ENCODE data around the gene RNF20.
"Not testable (repeated sequence)": the region's sequence is repeated elsewhere in the genome, so short reads cannot be mapped to it uniquely, and the experiment has no call there.

RNF20 gene, protein sequence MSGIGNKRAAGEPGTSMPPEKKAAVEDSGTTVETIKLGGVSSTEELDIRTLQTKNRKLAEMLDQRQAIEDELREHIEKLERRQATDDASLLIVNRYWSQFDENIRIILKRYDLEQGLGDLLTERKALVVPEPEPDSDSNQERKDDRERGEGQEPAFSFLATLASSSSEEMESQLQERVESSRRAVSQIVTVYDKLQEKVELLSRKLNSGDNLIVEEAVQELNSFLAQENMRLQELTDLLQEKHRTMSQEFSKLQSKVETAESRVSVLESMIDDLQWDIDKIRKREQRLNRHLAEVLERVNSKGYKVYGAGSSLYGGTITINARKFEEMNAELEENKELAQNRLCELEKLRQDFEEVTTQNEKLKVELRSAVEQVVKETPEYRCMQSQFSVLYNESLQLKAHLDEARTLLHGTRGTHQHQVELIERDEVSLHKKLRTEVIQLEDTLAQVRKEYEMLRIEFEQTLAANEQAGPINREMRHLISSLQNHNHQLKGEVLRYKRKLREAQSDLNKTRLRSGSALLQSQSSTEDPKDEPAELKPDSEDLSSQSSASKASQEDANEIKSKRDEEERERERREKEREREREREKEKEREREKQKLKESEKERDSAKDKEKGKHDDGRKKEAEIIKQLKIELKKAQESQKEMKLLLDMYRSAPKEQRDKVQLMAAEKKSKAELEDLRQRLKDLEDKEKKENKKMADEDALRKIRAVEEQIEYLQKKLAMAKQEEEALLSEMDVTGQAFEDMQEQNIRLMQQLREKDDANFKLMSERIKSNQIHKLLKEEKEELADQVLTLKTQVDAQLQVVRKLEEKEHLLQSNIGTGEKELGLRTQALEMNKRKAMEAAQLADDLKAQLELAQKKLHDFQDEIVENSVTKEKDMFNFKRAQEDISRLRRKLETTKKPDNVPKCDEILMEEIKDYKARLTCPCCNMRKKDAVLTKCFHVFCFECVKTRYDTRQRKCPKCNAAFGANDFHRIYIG

DNA sequence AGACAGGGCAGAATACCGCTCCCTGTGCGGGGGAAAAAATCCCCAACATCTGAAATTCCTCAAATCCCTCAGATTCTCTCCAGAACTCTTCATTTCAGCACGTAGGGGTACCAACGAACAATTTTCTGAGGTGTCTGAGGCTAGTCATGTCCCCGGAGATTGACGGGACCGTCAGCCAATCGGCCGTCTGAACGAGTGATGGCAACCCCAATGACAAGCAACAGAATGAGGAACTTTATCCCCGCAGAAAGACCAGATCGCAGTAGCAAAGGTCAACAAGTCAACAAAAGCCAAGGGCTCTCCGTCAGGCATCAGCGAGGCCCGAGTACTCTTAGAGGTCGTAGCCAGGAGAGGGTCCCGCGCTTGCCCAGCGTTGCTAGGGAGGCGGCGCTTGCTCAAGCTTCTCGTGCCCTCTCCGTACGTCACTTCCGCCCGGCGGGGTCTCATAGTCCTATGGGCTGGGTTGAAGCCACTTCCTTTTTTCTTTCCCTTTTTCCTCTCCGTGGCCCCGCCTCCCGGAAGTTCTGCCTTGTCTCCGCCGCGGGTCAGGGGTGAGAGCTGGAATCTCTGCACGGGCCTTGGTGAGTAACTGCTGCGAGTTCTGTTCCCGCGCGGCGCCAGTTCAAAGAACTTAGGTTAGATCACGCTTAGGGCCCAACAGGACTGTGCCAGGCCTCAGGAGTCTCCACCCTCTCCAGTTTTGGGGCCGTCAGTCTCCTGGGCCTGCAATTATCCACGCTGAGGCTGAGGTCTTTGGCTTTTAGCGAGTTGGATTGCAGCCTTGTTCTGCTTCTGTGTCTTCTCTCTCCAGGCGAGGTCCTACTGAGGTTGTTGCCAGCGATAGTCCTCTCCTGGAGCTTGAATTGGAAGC, at the start of gene RNF20:
Gene RNF20 (plus strand): TSS at position 520 of the 871 bp plus-strand sequence. CDS start 1,571 bp downstream, outside the sequence.
- FAIRE-seq (no peak), DNase-seq (ENCODE audit: insufficient read length, low spot score) (peak; percentile 87)

DNA sequence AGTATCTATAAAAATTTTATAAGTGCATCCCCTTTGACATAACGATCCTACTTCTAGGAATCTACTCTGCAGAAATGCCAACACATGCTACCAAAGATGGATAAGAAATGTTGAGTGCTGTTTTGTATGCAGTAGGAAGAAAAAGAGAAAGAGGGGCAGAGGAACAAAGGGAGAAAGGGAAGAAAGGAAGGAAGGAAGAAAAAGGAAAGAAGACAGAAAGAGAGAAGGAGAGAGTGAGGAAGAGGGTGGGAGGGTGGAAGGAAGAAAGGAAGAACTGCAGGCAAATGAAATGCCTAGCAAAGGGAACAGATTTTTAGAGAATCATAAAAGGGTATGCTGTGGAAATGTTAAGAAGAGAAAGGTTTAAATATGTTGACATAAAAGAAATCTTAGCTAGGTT, 49.6 kb upstream of the RNF20 start:
- no peak for DNase-seq (ENCODE audit: insufficient read length, low spot score)
- FAIRE-seq, result no peak

DNA sequence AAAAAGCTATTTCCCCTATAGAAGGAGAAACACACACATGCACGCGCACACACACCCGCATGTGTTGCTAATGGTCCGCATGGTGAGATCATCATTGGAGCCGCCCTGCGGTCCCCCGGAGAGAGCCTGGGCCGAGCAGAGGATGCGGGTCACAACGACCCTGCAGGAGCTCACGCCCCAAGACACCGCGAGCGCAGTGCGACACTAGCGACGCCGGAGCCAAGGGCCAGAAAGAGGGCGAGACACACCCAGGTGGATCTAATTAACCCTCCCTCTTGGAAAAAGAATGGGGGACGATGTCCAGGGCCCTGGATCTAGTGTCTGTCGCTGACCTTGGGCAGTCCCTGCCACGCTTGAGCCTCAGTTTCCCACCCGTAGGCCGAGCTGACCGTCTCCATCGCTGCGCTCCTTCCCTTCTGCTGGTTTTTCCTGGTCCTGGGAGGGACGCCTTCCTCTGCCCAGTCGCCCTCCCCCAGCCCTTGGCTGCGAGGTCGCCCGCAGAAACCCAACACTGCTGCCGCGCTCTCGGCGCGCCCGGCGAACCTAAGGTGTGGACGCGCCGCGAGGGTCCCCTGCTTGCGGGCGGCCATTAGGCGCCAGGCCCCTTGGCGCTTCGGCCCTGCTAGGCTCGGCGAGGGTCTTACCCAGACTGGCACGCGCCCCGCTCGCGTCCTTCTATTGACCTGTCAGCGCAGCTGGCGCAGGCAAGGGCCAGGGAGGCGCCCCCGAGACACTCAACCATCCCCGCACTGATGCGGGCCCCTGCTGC, 47.5 kb upstream of the RNF20 start:
- FAIRE-seq (no peak), DNase-seq (ENCODE audit: insufficient read length, low spot score) (no peak)

DNA sequence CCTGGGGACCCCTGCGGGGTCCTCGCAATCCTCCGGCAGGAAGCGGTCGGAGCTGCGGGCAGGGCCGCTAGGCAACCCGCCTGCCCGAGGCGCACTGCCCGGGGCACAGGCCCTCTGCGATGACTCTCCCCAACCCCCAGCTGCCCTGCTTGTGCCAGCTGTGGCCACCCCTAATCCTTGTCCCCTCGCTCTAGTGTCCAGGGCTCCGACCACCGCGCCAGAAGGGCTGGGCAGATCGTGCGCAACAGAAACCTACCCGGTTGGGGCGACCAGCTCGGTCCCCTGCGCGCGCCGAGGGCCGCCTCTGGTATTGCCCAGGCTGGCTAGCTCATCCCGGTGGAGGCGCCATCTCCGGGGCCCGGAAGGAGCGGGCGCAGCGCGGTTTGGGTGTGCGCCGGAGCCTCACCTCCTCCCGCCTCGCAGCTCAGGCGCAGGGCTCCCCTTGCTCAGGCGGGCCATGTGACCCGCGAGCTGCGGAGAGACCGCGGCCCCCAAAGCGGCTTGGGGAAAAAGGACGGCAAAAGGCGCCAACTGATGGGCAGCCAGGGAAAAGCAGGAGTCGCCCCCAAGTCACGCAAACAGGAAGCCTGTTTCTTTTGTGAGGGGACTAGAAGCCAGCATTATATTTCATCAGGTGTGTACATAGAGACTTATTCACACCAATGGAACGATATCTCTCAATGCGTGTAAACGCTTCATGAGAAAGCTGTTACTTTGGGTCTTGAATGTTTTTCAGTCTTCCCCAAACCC, 46.8 kb upstream of the RNF20 start:
- no peak for FAIRE-seq
- DNase-seq (ENCODE audit: insufficient read length, low spot score), result peak; percentile 8

DNA sequence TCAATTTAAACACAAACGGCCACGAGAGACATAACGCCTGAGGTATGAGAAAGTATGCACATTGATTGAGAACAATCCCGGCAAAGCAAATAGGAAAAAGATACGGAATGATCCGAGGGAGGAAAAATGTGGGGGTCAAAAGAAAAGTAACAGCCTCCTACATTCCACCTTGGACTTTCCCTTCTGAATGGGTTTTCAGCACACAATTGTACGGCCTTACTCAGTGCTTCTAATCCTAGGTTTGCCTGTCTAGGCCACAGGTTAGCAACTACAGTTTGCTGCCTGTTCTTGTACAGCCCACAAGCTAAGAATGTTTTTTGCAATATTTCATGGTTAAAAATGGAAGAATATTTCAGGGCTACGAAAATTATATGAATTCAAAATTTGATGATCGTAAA, 46.2 kb upstream of the RNF20 start:
- no peak for DNase-seq (ENCODE audit: insufficient read length, low spot score)
- no peak for FAIRE-seq

DNA sequence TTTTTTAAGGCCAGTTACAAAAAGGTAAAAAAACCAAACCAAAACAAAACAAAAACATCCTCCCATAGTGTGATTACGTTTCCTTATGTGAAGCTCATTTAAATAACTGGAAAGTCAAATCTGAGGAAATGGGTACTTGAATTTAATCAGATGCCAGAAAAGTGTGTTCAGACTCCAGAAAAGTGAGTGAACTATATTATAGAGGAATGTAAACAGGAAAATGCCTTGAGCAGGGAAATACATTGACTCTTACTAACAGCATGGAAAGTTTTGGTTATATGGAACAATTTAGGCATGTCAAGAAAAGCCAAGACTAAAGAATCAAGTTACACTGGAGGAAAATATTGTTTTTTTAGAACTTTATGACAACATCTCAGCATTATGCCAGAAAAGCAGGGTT, 37.8 kb upstream of the RNF20 start:
- FAIRE-seq (no peak), DNase-seq (ENCODE audit: insufficient read length, low spot score) (no peak)

DNA sequence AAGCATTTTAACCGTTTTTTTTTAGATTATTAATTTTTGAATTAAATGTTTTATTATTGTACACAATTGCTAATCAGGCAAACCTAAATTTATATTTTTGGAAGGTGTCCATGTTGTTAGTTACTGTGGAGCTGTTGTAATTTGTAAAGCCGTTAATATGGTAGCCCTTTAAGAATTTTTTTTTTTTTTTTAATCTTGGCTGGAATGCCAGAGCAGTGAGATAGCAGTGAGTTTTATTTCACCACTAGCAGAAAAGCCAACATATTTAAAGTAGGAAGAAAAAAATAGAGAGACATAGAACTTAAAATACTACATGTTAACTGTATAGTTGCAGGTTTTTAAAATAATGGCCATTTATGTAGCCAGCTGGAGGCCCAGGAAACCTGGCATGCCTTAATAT, 35.3 kb upstream of the RNF20 start:
- no peak for DNase-seq (ENCODE audit: insufficient read length, low spot score)
- no peak for FAIRE-seq

- DNase-seq (ENCODE audit: insufficient read length, low spot score) (no peak), FAIRE-seq (no peak)
These were observed 29.5 kb upstream of the RNF20 start for GRCh38 chr9:101504188-101504587.

DNA sequence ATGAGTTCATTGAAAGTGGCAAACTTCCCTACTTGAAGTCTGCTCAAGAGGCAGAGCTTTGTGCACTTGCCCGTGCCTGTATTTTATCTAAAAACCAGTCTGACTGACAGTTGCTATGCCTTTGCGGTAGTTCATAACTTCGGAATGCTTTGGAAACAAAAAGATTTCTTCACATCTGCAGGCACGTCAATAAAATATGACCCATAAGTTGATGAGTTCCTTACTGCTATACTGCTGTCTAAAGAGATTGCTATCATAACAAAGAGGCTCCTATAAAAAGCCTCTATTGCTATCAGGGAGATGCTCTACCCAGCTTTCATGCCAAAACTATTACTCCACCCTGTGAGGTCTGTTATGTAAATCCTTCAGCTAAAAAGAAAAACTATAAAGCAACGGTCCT, 25.4 kb upstream of the RNF20 start:
- FAIRE-seq, result no peak
- peak; percentile 27 for DNase-seq (ENCODE audit: insufficient read length, low spot score)

DNA sequence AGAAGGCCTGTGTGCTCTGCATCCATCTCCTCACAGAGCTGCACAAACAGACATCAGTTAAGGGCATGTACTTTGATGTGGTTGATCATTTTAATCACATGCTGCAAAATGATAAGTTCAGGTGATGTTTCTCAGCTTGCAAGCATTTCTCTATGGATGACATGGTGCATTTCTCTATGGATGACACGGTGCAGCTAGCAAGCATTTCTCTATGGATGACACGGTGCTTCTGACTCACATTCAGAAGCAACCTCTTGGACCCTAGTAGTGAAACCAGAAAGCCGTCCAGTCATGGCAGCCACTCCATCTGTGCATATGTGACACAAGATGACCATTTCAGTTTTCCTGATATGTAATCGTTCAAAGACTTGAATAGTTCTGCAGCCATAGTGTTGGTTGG, 24.1 kb upstream of the RNF20 start:
- no peak for DNase-seq (ENCODE audit: insufficient read length, low spot score)
- FAIRE-seq, result no peak

DNA sequence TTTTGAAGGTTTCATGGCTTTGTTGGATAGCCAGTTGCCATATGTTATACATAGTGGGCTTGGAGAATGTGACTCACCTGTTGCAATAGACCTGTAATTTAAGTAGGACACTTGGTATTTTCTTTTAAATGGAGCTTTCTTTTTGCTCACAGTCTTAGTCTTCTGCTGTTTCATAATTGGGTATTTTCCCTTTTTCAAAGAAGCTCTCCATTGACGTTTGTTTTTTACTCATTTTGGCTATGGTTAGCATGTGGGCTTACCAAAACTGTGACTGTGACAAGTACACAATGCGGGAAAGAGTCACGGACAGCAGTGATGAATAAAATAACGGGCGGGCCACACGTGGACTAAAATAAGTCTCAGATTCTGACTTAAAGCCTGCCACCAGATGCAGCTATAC, 23.2 kb upstream of the RNF20 start:
- no peak for FAIRE-seq
- DNase-seq (ENCODE audit: insufficient read length, low spot score), result no peak

- DNase-seq (ENCODE audit: insufficient read length, low spot score) (no peak), FAIRE-seq (no peak)
These were observed 22.6 kb upstream of the RNF20 start for GRCh38 chr9:101511009-101511408.

- FAIRE-seq, result no peak
- no peak for DNase-seq (ENCODE audit: insufficient read length, low spot score)
These were observed 21.5 kb upstream of the RNF20 start for GRCh38 chr9:101512116-101512515.

DNA sequence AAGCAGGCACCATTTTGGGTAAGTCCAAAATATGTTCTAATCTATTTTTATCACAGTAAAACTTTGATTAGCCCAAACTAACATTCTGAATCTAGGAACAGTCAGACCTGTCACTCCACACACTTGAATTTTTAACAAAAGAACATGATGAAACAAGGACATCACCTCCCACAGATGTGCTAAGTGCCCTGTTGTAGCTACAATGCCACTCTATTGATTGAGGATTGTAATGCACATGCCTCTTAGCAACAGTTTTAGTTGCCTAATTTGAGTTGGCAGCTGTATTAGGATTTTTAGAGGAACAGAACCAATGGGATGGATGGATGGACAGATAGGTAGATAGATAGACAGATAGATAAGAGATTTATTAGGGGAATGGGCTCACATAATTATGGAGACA, 20.3 kb upstream of the RNF20 start:
- DNase-seq (ENCODE audit: insufficient read length, low spot score), result no peak

GRCh38 chr9:101514071-101514470, 19.6 kb upstream of the RNF20 start:
- DNase-seq (ENCODE audit: insufficient read length, low spot score) (no peak), FAIRE-seq (peak; percentile 60)

More for the DNA sequence above, 20.3 kb upstream of the RNF20 start:
- no peak for FAIRE-seq

DNA sequence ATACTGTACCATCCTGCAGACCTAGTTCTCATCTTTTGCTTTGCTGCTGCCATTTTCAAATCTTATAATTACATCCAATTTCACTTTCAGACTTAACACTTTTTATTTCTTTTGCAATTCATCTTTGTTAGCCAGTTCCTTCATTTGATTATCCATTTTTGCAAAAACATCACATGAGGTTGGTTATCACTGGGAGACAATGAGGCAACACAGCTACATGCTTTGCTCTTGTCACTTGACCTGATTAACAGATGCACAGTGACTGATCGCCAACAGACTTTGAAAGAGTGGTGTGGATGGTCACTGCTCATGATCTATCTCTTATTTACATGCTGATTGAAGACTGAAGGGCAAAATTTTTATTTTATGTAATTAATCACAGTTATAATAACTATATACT, 17.0 kb upstream of the RNF20 start:
- FAIRE-seq, result no peak
- no peak for DNase-seq (ENCODE audit: insufficient read length, low spot score)

DNA sequence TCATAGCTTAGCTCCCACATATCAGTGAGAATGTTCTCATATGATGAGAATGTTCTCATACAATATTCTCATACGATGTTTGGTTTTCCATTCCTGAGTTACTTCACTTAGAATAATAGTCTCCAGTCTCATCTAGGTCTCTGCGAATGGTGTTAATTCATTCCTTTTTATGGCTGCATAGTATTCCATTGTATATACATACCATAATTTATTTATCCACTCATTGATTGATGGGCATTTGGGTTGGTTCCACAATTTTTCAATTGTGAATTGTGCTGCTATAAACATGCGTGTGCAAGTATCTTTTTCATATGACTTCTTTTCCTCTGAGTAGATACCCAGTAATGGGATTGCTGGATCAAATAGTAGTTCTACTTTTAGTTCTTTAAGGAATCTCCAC, 15.2 kb upstream of the RNF20 start:
- not testable (repeated sequence) for DNase-seq (ENCODE audit: insufficient read length, low spot score); FAIRE-seq

DNA sequence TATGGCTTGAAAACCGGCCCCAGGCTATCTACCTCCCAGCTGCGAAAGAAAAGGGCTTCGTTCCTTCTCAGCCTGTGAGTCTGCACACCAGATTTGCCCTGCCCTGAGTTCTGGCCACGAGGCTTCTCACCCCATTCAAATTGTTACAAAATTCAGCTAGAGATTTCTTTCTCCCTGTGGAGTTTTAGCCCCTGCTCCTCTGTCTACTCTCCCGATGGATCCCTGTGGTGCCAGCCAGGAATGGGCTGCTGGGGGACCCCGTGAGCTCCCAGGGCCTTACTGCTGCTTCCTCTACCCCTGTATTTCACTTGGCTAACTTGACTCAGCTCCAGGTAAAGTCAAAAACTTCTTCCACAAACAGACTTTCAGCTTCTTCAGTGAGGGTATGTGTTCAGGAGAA, 9.3 kb upstream of the RNF20 start:
- DNase-seq (ENCODE audit: insufficient read length, low spot score) (no peak), FAIRE-seq (no peak)

DNA sequence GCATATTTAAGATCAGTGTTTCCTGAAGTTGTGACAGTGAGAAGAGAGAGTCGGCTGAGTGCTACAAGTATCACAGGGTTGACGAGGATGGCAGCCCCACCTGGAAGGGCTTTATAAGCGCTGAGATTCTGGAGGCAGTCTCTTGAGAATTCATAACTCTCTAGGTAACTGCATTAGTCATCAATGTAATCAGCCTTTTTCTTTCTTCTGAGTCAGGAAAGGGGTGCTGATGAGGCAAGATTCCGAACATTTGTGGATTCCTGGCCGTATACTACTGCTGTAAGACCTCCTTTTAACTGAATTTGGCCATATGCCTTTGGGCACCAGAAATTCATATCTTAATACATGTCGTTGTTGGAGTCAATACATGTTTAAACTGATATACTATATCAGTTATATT, 6.6 kb upstream of the RNF20 start:
- FAIRE-seq, result no peak
- DNase-seq (ENCODE audit: insufficient read length, low spot score), result no peak
